Caco-2 (cell line): ENCODE measurements around the gene GFRA1. TPM values are rescaled to one million over a fixed set of nuclear protein-coding genes. Genes with fewer than 3 reads are reported as not detected.

Experiments
- BruUV-seq: library from RNA; stranded (reverse); fragments of 400-500 nt; replicated peaks from 2 replicates; lab custom pipeline; 2021; lab: Mats Ljungman, UMichigan
- CTCF ChIA-PET: fragments of 300-600 bp; sonication (Branson Sonifier 250); formaldehyde crosslinking; loops from one replicate; lab custom pipeline; 2022; ENCODE audit warnings: antibody characterized with exemption; lab: Charles Lee
- POLR2A ChIA-PET: fragments of 300-600 bp; sonication (Branson Sonifier 250); formaldehyde crosslinking; loops from one replicate; lab custom pipeline; 2022; ENCODE audit warnings: antibody characterized with exemption; lab: Charles Lee
- DNase-seq, 2 experiments: peaks; one replicate each; pipeline versions ENCODE4 v3.0.0 to v3.0.0-alpha.2; 2020 to 2022
- H3K27me3 ChIP-seq: replicated peaks from 2 replicates; pipeline ENCODE4 v1.6.0; 2011; ENCODE audit warnings: low read length; ENCODE audit not compliant: control insufficient read depth, insufficient read depth
- H3K36me3 ChIP-seq: 2 replicates; pipeline ENCODE4 v1.5.1; 2011; ENCODE audit warnings: low read length; ENCODE audit not compliant: control insufficient read depth, insufficient read depth
- H3K4me1 ChIP-seq: fragments of 250-450 bp; sonication (Bioruptor Pico); 2 replicates; pipeline ENCODE4 v1.5.1; 2020; ENCODE audit warnings: mild to moderate bottlenecking
- H3K4me3 ChIP-seq: 2 replicates; pipeline ENCODE4 v1.5.1; 2011; ENCODE audit warnings: low read depth, mild to moderate bottlenecking, control low read depth, low read length
- H3K9me3 ChIP-seq: fragments of 250-450 bp; sonication (Bioruptor Pico); 2 replicates; pipeline ENCODE4 v1.5.1; 2020; ENCODE audit warnings: mild to moderate bottlenecking, moderate library complexity
- H3K27ac Mint-ChIP-seq: one replicate; pipeline ENCODE4 v1.8.0; 2022; ENCODE audit warnings: mixed read lengths; ENCODE audit not compliant: unreplicated experiment
- H3K27me3 Mint-ChIP-seq: one replicate; pipeline ENCODE4 v1.8.0; 2022; ENCODE audit warnings: mixed read lengths; ENCODE audit not compliant: insufficient read depth, unreplicated experiment
- H3K36me3 Mint-ChIP-seq: one replicate; pipeline ENCODE4 v1.8.0; 2022; ENCODE audit warnings: mild to moderate bottlenecking, mixed read lengths; ENCODE audit not compliant: insufficient read depth, unreplicated experiment
- H3K4me1 Mint-ChIP-seq: one replicate; pipeline ENCODE4 v1.8.0; 2022; ENCODE audit warnings: low read depth, mixed read lengths; ENCODE audit not compliant: unreplicated experiment
- H3K4me3 Mint-ChIP-seq: one replicate; pipeline ENCODE4 v1.8.0; 2022; ENCODE audit warnings: mild to moderate bottlenecking, moderate library complexity, mixed read lengths; ENCODE audit not compliant: unreplicated experiment
- H3K9me3 Mint-ChIP-seq: one replicate; pipeline ENCODE4 v1.8.0; 2022; ENCODE audit warnings: mixed read lengths; ENCODE audit not compliant: unreplicated experiment
- intact Hi-C: fragments of 100-400 bp; cut with micrococcal nuclease; formaldehyde crosslinking; loops from one replicate; pipeline ENCODE4 v1.10.0; 2022; ENCODE audit not compliant: unreplicated experiment
- total RNA-seq: library from RNA; stranded (reverse); gene quantifications from 2 replicates; pipeline ENCODE4 v1.2.3, GENCODE V29; 2022
- TF ChIP-seq, protein P1 (sequence below), 2 experiments: fragments of 200-600 bp in 1 of 2; IDR thresholded peaks; 1 replicate in 1 of 2; 2 replicates in 1 of 2; pipeline versions ENCODE4 v1.5.1 to v1.8.0; 2011 to 2022; ENCODE audit warnings: antibody characterized with exemption in 1 of 2, control low read depth in 1 of 2, inconsistent platforms in 1 of 2, low read depth in 1 of 2, low read length in 1 of 2, mild to moderate bottlenecking in 1 of 2, moderate library complexity in 1 of 2; ENCODE audit not compliant: insufficient read depth in 1 of 2, severe bottlenecking in 1 of 2, unreplicated experiment in 1 of 2

GFRA1 gene
- total RNA-seq, 1 experiment from 2014 or later, result not detected

DNA sequence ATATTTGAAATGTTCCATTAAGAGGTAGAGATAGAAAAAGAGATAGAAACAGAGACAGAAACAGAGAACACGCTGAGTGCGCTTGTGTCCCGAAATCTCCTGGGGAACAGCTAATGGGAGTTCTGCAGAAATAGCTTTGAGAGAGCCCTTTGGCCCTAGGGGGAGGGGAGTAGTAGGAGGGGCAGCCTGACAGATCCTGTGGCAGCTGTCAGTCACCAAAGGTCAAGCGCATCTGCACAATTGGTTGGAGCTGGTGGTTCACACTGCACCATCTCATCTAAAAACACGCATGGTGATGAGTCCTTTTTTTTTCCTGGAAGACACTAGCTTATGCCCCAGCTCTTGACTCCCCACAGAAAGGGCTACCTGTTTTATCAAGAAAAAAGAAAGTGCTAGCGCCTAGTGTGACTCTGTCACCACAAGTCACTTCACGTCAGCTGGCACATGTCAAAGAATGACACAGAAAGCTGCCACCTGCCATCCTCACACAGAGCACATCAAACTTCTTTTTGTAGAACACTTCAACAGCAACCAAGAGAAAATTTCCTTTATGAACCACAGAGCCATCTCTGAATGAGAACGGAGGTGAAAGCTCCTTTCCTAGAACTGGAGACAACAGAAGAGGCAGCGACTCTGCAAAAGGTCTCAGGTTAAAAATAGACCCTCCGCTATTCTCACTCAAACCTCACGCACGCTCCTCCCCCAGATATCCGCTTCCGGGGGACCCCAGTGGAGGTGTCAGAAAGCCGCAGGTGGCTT is 125.7 kb downstream of the GFRA1 start:
- ChIA-PET POLR2A (no interaction called here), CTCF (no interaction called here)
- no peaks in the 10 kb centered on the region for H3K9me3 Mint-ChIP-seq
- no peaks in the 10 kb centered on the region for H3K36me3 Mint-ChIP-seq
- no peak overlapping the region for H3K4me3 ChIP-seq
- H3K27ac Mint-ChIP-seq, result no peak overlapping the region
- H3K4me3 Mint-ChIP-seq, result no peak overlapping the region
- no peak for DNase-seq
- no peaks in the 10 kb centered on the region for H3K36me3 ChIP-seq
- BruUV-seq, result no TSS peak
- no peaks in the 10 kb centered on the region for H3K9me3 ChIP-seq
- no peaks in the 10 kb centered on the region for H3K27me3 ChIP-seq
- no peaks in the 10 kb centered on the region for H3K4me1 ChIP-seq
- peaks cover 6% of the 10 kb centered on the region for H3K27me3 Mint-ChIP-seq
- TF ChIP-seq, protein P1, sequence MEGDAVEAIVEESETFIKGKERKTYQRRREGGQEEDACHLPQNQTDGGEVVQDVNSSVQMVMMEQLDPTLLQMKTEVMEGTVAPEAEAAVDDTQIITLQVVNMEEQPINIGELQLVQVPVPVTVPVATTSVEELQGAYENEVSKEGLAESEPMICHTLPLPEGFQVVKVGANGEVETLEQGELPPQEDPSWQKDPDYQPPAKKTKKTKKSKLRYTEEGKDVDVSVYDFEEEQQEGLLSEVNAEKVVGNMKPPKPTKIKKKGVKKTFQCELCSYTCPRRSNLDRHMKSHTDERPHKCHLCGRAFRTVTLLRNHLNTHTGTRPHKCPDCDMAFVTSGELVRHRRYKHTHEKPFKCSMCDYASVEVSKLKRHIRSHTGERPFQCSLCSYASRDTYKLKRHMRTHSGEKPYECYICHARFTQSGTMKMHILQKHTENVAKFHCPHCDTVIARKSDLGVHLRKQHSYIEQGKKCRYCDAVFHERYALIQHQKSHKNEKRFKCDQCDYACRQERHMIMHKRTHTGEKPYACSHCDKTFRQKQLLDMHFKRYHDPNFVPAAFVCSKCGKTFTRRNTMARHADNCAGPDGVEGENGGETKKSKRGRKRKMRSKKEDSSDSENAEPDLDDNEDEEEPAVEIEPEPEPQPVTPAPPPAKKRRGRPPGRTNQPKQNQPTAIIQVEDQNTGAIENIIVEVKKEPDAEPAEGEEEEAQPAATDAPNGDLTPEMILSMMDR (IDR thresholded peaks at IDR 0.05; ENCODE audit: insufficient read depth in 1 of 2, low read depth in 1 of 2, low read length in 1 of 2, severe bottlenecking in 1 of 2, unreplicated experiment in 1 of 2), result no peak
- H3K4me1 Mint-ChIP-seq, result no peaks in the 10 kb centered on the region
- intact Hi-C loops, result no loop called here

DNA sequence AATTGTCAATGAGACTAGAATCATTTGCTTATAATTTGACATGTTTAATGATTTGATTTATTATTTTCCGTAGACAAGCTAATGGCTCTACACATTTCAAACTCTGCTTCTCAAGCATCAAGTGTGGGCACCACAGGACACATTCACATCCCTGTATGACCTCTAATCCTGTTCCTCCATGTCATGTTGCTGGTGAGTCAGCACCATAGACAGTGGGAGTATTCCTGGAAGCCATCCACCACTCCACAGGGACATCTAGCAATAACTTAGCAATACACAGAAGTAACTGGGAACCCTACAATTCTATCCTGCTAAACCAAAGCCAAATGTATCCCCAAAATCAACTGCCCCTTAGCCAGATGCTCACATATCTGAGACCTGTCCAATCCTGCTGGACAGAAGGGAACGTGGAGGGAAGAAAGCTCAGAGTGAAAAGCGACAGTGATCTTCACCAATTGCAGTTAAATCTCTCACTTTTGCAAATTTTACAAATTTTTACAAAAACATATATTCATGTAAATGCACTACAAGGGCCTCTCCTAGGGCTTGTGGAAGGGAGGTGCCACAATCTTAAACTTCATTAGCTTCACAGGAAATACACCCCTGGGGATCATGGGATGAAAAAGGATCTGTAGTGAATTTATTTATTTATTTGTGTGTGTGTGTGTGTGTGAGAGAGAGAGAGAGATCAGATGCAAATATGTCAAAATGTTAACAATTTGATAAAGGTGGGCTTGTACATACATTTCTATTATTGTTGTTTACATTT is 126.5 kb downstream of the GFRA1 start:
- intact Hi-C loops, result no loop called here
- H3K9me3 ChIP-seq, result no peaks in the 10 kb centered on the region
- no TSS peak for BruUV-seq
- no peaks in the 10 kb centered on the region for H3K27me3 ChIP-seq
- H3K36me3 ChIP-seq, result no peaks in the 10 kb centered on the region
- TF ChIP-seq, protein P1 (IDR thresholded peaks at IDR 0.05; ENCODE audit: insufficient read depth in 1 of 2, low read depth in 1 of 2, low read length in 1 of 2, severe bottlenecking in 1 of 2, unreplicated experiment in 1 of 2), result no peak
- no peak for DNase-seq
- H3K4me1 ChIP-seq, result no peaks in the 10 kb centered on the region
- Mint-ChIP-seq H3K9me3 (no peaks in the 10 kb centered on the region), H3K27me3 (peaks cover 6% of the 10 kb centered on the region), H3K27ac (no peak overlapping the region), H3K36me3 (no peaks in the 10 kb centered on the region), H3K4me3 (no peak overlapping the region), H3K4me1 (no peaks in the 10 kb centered on the region)
- H3K4me3 ChIP-seq, result no peak overlapping the region
- ChIA-PET POLR2A (no interaction called here), CTCF (no interaction called here)

- POLR2A ChIA-PET, result no interaction called here
- CTCF ChIA-PET, result no interaction called here
- Mint-ChIP-seq H3K36me3 (no peaks in the 10 kb centered on the region), H3K4me1 (peaks cover 8% of the 10 kb centered on the region), H3K27me3 (peaks cover 2% of the 10 kb centered on the region), H3K27ac (no peak overlapping the region), H3K9me3 (no peaks in the 10 kb centered on the region), H3K4me3 (no peak overlapping the region)
- no peaks in the 10 kb centered on the region for H3K9me3 ChIP-seq
- intact Hi-C loops, result no loop called here
- no peaks in the 10 kb centered on the region for H3K27me3 ChIP-seq
- no peak for DNase-seq
- no peak overlapping the region for H3K4me3 ChIP-seq
- TF ChIP-seq, protein P1 (IDR thresholded peaks at IDR 0.05; ENCODE audit: insufficient read depth in 1 of 2, low read depth in 1 of 2, low read length in 1 of 2, severe bottlenecking in 1 of 2, unreplicated experiment in 1 of 2), result no peak
- no TSS peak for BruUV-seq
- H3K4me1 ChIP-seq, result no peaks in the 10 kb centered on the region
- H3K36me3 ChIP-seq, result no peaks in the 10 kb centered on the region
These were observed 129.3 kb downstream of the GFRA1 start for GRCh38 chr10:116143673-116144222.
